Esophagus muscularis mucosa (tissue), 4 donors: ENCODE results near the gene DOK5. TPM values are rescaled to one million over a fixed set of nuclear protein-coding genes. Genes with fewer than 3 reads are reported as not detected.

Experiments used
- DNase-seq: peaks from one replicate; pipeline ENCODE4 v3.0.0-alpha.2; 2017; ENCODE audit errors: extremely low spot score
- H3K27ac ChIP-seq, 4 donors: fragments of 200-600 bp; sonication (generic); replicated peaks in 1 of 4; 1 replicate in 3 of 4; 2 replicates in 1 of 4; pipeline ENCODE4 v1.5.1; 2016 to 2019; ENCODE audit warnings: mild to moderate bottlenecking in 1 of 4
- H3K27me3 ChIP-seq, 4 donors: fragments of 200-600 bp; sonication (generic); one replicate each; pipeline versions ENCODE4 v1.5.1 to v1.6.0; 2016 to 2019
- H3K36me3 ChIP-seq, 4 donors: fragments of 200-600 bp; sonication (generic); one replicate each; pipeline ENCODE4 v1.5.1; 2016 to 2019
- H3K4me1 ChIP-seq, 4 donors: fragments of 200-600 bp; sonication (generic); one replicate each; pipeline ENCODE4 v1.5.1; 2016 to 2019
- H3K4me3 ChIP-seq, 4 donors: fragments of 200-600 bp; sonication (generic); 1 replicate in 2 of 4; 2 replicates in 2 of 4; pipeline ENCODE4 v1.5.1; 2016 to 2019; ENCODE audit warnings: mild to moderate bottlenecking in 4 of 4, moderate library complexity in 1 of 4
- H3K9me3 ChIP-seq, 4 donors: fragments of 200-600 bp; sonication (generic); 1 replicate in 3 of 4; 2 replicates in 1 of 4; pipeline ENCODE4 v1.5.1; 2016 to 2019
- EP300 ChIP-seq: sonication (generic); formaldehyde crosslinking; IDR thresholded peaks from one replicate; pipeline ENCODE4 v1.6.1; 2017; ENCODE audit warnings: antibody characterized with exemption
- POLR2A ChIP-seq: fragments of 450-650 bp; IDR thresholded peaks from one replicate; pipeline ENCODE4 v1.6.1; 2017; ENCODE audit warnings: antibody characterized with exemption, moderate library complexity, mild to moderate bottlenecking, low read depth
- POLR2AphosphoS5 ChIP-seq, 2 donors: sonication (generic); formaldehyde crosslinking; IDR thresholded peaks; one replicate each; pipeline ENCODE4 v1.6.1; 2017; ENCODE audit warnings: antibody characterized with exemption in 2 of 2
- WGBS: methylation state at CpG from one replicate; pipeline ENCODE4 v1.1.5; 2018; 5-methylcytosine and 5-hydroxymethylcytosine counted together
- intact Hi-C: fragments of 100-400 bp; cut with DNase I; formaldehyde crosslinking; loops from one replicate; pipeline ENCODE4 v1.15.1; 2023
- total RNA-seq, 4 donors: library from RNA; depleted of rRNA; stranded (reverse); fragments of >200 nt; gene quantifications; one replicate each; pipeline versions ENCODE4 v1.1.0 to v1.2.1, GENCODE V29; 2016
- TF ChIP-seq, protein P1 (sequence below), 3 experiments: fragments of 200-600 bp in 2 of 3; fragments of 450-650 bp in 1 of 3; sonication (generic) in 2 of 3; IDR thresholded peaks; one replicate each; pipeline ENCODE4 v1.5.1; 2017 to 2019; ENCODE audit warnings: antibody characterized with exemption in 3 of 3, mild to moderate bottlenecking in 2 of 3, moderate library complexity in 1 of 3

The DOK5 gene
- total RNA-seq, 4 donors from 2014 or later, result 0.32 to 1.5 (median 0.79) TPM

DNA sequence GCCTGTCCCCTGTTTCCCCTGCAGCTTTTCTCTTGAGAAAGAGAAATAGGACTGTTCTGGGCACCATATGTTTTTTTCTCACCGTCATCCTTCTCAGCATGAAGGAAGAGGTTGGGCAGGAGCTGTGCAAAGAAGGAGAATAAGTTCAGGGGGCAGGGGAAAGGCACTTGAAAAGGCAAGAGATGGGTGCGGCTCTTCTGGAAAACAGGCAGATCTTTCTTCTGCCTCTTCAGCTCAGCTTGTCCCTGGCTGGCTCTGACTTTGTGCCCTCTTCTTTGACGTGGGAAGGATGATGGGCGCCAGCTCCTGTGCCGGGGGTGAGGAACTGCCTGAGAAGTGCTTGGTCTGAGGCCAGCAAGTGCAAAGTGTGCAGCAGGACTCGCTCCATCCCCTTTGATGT, 206.5 kb downstream of the DOK5 start:
- WGBS, result 44% methylated on average over 6 of the region's 6 CpGs
- H3K36me3 ChIP-seq, result no peaks in the 10 kb centered on the region
- intact Hi-C loops, result no loop called here
- peaks cover 4 to 16% (median 9%) of the 10 kb centered on the region in 4 donors for H3K4me1 ChIP-seq
- peaks cover 0 to 24% (median 0%) of the 10 kb centered on the region in 4 donors for H3K27me3 ChIP-seq
- DNase-seq, result no peak
- no peak overlapping the region for H3K27ac ChIP-seq
- H3K4me3 ChIP-seq, result no peak overlapping the region
- TF ChIP-seq EP300 (no peak), POLR2AphosphoS5 (IDR thresholded peaks at IDR 0.05) (no peak), POLR2A (no peak)
- TF ChIP-seq, protein P1, sequence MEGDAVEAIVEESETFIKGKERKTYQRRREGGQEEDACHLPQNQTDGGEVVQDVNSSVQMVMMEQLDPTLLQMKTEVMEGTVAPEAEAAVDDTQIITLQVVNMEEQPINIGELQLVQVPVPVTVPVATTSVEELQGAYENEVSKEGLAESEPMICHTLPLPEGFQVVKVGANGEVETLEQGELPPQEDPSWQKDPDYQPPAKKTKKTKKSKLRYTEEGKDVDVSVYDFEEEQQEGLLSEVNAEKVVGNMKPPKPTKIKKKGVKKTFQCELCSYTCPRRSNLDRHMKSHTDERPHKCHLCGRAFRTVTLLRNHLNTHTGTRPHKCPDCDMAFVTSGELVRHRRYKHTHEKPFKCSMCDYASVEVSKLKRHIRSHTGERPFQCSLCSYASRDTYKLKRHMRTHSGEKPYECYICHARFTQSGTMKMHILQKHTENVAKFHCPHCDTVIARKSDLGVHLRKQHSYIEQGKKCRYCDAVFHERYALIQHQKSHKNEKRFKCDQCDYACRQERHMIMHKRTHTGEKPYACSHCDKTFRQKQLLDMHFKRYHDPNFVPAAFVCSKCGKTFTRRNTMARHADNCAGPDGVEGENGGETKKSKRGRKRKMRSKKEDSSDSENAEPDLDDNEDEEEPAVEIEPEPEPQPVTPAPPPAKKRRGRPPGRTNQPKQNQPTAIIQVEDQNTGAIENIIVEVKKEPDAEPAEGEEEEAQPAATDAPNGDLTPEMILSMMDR (IDR thresholded peaks at IDR 0.05), result no peak
- no peaks in the 10 kb centered on the region for H3K9me3 ChIP-seq

GRCh38 chr20:54688476-54688875, 213.1 kb downstream of the DOK5 start:
- Histone ChIP-seq H3K9me3 (no peaks in the 10 kb centered on the region), H3K27ac (no peak overlapping the region), H3K4me1 (no peaks in the 10 kb centered on the region), H3K4me3 (no peak overlapping the region), H3K27me3 (peaks cover 0 to 15% (median 0%) of the 10 kb centered on the region in 4 donors), H3K36me3 (no peaks in the 10 kb centered on the region)
- intact Hi-C loops, result no loop called here
- no peak for DNase-seq
- WGBS, result 93% methylated on average over 1 of the region's 1 CpG
- TF ChIP-seq EP300 (no peak), POLR2AphosphoS5 (IDR thresholded peaks at IDR 0.05) (no peak), POLR2A (no peak)
- TF ChIP-seq, protein P1 (IDR thresholded peaks at IDR 0.05), result no peak

- Histone ChIP-seq H3K4me1 (no peaks in the 10 kb centered on the region), H3K4me3 (no peak overlapping the region), H3K27me3 (peaks cover 0 to 7% (median 0%) of the 10 kb centered on the region in 4 donors), H3K36me3 (no peaks in the 10 kb centered on the region), H3K9me3 (no peaks in the 10 kb centered on the region), H3K27ac (no peak overlapping the region)
- no peak for TF ChIP-seq POLR2A
- no peak for TF ChIP-seq EP300
- TF ChIP-seq, protein P1 (IDR thresholded peaks at IDR 0.05), result no peak
- TF ChIP-seq POLR2AphosphoS5 (IDR thresholded peaks at IDR 0.05), result no peak
- 82% methylated on average over 3 of the region's 3 CpGs for WGBS
- intact Hi-C loops, result no loop called here
- DNase-seq, result no peak
These were observed 214.9 kb downstream of the DOK5 start for GRCh38 chr20:54690323-54690722.

- Histone ChIP-seq H3K4me1 (no peaks in the 10 kb centered on the region), H3K36me3 (no peaks in the 10 kb centered on the region), H3K27me3 (no peaks in the 10 kb centered on the region), H3K27ac (no peak overlapping the region), H3K9me3 (no peaks in the 10 kb centered on the region), H3K4me3 (no peak overlapping the region)
- 62% methylated on average over 2 of the region's 2 CpGs for WGBS
- TF ChIP-seq EP300 (no peak), POLR2AphosphoS5 (IDR thresholded peaks at IDR 0.05) (no peak), POLR2A (no peak)
- TF ChIP-seq, protein P1 (IDR thresholded peaks at IDR 0.05), result no peak
- DNase-seq, result no peak
- intact Hi-C loops, result no loop called here
These were observed 215.9 kb downstream of the DOK5 start for GRCh38 chr20:54691327-54691726.
